ENCODE measurements around the gene TTC19.
A peak's percentile ranks its signal among the peaks of the same experiment; 100 is the strongest.

Gene TTC19

GRCh38 chr17:16026895-16027294, 27.3 kb downstream of the TTC19 start:
- no peak for DNase-seq (ENCODE audit: low read depth)
- no peak overlapping the region for H3K4me3 ChIP-seq (ENCODE audit: low read length)
- TF ChIP-seq CTCF (IDR thresholded peaks at IDR 0.05; ENCODE audit: insufficient read depth, low read depth, low read length, missing control alignments), result no peak

GRCh38 chr17:16027708-16028584, 28.3 kb downstream of the TTC19 start:
- no peak for TF ChIP-seq CTCF (IDR thresholded peaks at IDR 0.05; ENCODE audit: insufficient read depth, low read depth, low read length, missing control alignments)
- no peak overlapping the region for H3K4me3 ChIP-seq (ENCODE audit: low read length)
- DNase-seq (ENCODE audit: low read depth), result peak; percentile 95

- no peak overlapping the region for H3K4me3 ChIP-seq (ENCODE audit: low read length)
- no peak for TF ChIP-seq CTCF (IDR thresholded peaks at IDR 0.05; ENCODE audit: insufficient read depth, low read depth, low read length, missing control alignments)
- no peak for DNase-seq (ENCODE audit: low read depth)
Observed at GRCh38 chr17:16033729-16034349, 34.2 kb downstream of the TTC19 start.

GRCh38 chr17:16036261-16036660, 36.6 kb downstream of the TTC19 start:
- TF ChIP-seq CTCF (IDR thresholded peaks at IDR 0.05; ENCODE audit: insufficient read depth, low read depth, low read length, missing control alignments), result no peak
- H3K4me3 ChIP-seq (ENCODE audit: low read length), result no peak overlapping the region
- DNase-seq (ENCODE audit: low read depth), result no peak

- DNase-seq (ENCODE audit: low read depth), result peak; percentile 14
- TF ChIP-seq CTCF (IDR thresholded peaks at IDR 0.05; ENCODE audit: insufficient read depth, low read depth, low read length, missing control alignments), result no peak
- H3K4me3 ChIP-seq (ENCODE audit: low read length), result no peak overlapping the region
Observed at GRCh38 chr17:16037636-16038035, 38.0 kb downstream of the TTC19 start.

GRCh38 chr17:16040710-16041251, 41.2 kb downstream of the TTC19 start:
- H3K4me3 ChIP-seq (ENCODE audit: low read length), result no peak overlapping the region
- DNase-seq (ENCODE audit: low read depth), result no peak
- TF ChIP-seq CTCF (IDR thresholded peaks at IDR 0.05; ENCODE audit: insufficient read depth, low read depth, low read length, missing control alignments), result no peak
